ENCODE measurements around the gene VHLL. TPM values are rescaled to one million over a fixed set of nuclear protein-coding genes. Genes with fewer than 3 reads are reported as not detected.
A peak's percentile ranks its signal among the peaks of the same experiment; 100 is the strongest.

The VHLL gene
- total RNA-seq, 1 experiment from 2014 or later, result 0.49 TPM

GRCh38 chr1:156281281-156281680 lies 17.8 kb downstream of the VHLL start:
- intact Hi-C loops (cut with micrococcal nuclease), result loop anchor here (1.0 to 5.0 kb wide), 2 partner anchors 18 to 36 kb away; no protein-coding TSS in a partner anchor
- Mint-ChIP-seq H3K36me3 (ENCODE audit: insufficient read depth, unreplicated experiment) (peaks cover 35% of the 10 kb centered on the region), H3K4me3 (ENCODE audit: unreplicated experiment) (peak overlapping the region; percentile 92), H3K4me1 (ENCODE audit: insufficient read depth, unreplicated experiment) (peaks cover 51% of the 10 kb centered on the region), H3K27me3 (ENCODE audit: insufficient read depth, unreplicated experiment) (no peaks in the 10 kb centered on the region), H3K9me3 (ENCODE audit: unreplicated experiment) (no peaks in the 10 kb centered on the region), H3K27ac (ENCODE audit: low read depth, unreplicated experiment) (peak overlapping the region; percentile 93)
- BruUV-seq (replicated peaks), result no TSS peak
- DNase-seq (ENCODE audit: unreplicated experiment), result peak; percentile 49
- ChIA-PET CTCF (interaction anchor here (0.5 to 6.5 kb wide), 13 partner anchors 8 to 684 kb away, joined by 3 to 72 read pairs (median 8); no protein-coding TSS in a partner anchor), POLR2A (interaction anchor here (0.7 to 10.4 kb wide), 17 partner anchors 11 to 348 kb away, joined by 3 to 210 read pairs (median 17); partner anchors contain the start of genes BGLAP, CCT3, GLMP and KHDC4)
- TF ChIP-seq, protein P1, sequence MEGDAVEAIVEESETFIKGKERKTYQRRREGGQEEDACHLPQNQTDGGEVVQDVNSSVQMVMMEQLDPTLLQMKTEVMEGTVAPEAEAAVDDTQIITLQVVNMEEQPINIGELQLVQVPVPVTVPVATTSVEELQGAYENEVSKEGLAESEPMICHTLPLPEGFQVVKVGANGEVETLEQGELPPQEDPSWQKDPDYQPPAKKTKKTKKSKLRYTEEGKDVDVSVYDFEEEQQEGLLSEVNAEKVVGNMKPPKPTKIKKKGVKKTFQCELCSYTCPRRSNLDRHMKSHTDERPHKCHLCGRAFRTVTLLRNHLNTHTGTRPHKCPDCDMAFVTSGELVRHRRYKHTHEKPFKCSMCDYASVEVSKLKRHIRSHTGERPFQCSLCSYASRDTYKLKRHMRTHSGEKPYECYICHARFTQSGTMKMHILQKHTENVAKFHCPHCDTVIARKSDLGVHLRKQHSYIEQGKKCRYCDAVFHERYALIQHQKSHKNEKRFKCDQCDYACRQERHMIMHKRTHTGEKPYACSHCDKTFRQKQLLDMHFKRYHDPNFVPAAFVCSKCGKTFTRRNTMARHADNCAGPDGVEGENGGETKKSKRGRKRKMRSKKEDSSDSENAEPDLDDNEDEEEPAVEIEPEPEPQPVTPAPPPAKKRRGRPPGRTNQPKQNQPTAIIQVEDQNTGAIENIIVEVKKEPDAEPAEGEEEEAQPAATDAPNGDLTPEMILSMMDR (IDR thresholded peaks at IDR 0.05; ENCODE audit: unreplicated experiment), result no peak

DNA sequence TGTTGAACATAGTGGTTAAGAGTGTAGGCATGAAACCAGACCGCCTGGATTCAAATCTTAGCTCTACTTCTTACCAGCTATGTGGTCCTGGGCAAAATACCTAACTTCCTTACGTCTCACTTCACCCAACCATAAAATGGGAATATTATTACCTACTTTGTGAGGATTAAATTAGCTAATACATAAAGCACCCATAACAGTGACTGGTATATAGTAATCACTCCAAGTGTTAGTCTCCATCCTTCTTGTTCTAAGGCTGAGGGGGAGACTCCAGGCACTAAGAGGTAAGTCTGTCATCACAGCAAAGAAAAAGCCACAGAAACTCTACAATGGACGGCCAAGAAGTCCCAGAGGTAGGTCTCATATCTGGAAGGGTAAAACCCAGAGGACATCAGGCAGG lies 19.3 kb downstream of the VHLL start:
- POLR2A ChIA-PET, result interaction anchor here (0.6 to 10.4 kb wide), 10 partner anchors 10 to 1236 kb away, joined by 3 to 210 read pairs (median 32); partner anchors contain the start of genes CCT3, GLMP, PMF1 and SLC25A44
- no peaks in the 10 kb centered on the region for H3K27me3 Mint-ChIP-seq (ENCODE audit: insufficient read depth, unreplicated experiment)
- peaks cover 49% of the 10 kb centered on the region for H3K36me3 Mint-ChIP-seq (ENCODE audit: insufficient read depth, unreplicated experiment)
- CTCF ChIA-PET, result interaction anchor here (0.5 to 6.5 kb wide), 14 partner anchors 14 to 351 kb away, joined by 3 to 72 read pairs (median 6); no protein-coding TSS in a partner anchor
- H3K4me3 Mint-ChIP-seq (ENCODE audit: unreplicated experiment), result no peak overlapping the region
- peaks cover 48% of the 10 kb centered on the region for H3K4me1 Mint-ChIP-seq (ENCODE audit: insufficient read depth, unreplicated experiment)
- BruUV-seq (replicated peaks), result no TSS peak
- TF ChIP-seq, protein P1 (IDR thresholded peaks at IDR 0.05; ENCODE audit: unreplicated experiment), result no peak
- intact Hi-C loops (cut with micrococcal nuclease), result loop anchor here (5.0 kb wide), 1 partner anchor 37 kb away; no protein-coding TSS in a partner anchor
- H3K27ac Mint-ChIP-seq (ENCODE audit: low read depth, unreplicated experiment), result no peak overlapping the region
- no peak for DNase-seq (ENCODE audit: unreplicated experiment)
- H3K9me3 Mint-ChIP-seq (ENCODE audit: unreplicated experiment), result no peaks in the 10 kb centered on the region

GRCh38 chr1:156276966-156277381 lies 22.1 kb downstream of the VHLL start:
- intact Hi-C loops (cut with micrococcal nuclease), result no loop called here
- CTCF ChIA-PET, result interaction anchor here (0.6 to 1.6 kb wide), 8 partner anchors 23 to 1000 kb away, joined by 3 to 6 read pairs (median 3); no protein-coding TSS in a partner anchor
- no TSS peak for BruUV-seq (replicated peaks)
- H3K27me3 Mint-ChIP-seq (ENCODE audit: insufficient read depth, unreplicated experiment), result no peaks in the 10 kb centered on the region
- peak overlapping the region; percentile 36 for H3K27ac Mint-ChIP-seq (ENCODE audit: low read depth, unreplicated experiment)
- no peaks in the 10 kb centered on the region for H3K9me3 Mint-ChIP-seq (ENCODE audit: unreplicated experiment)
- TF ChIP-seq, protein P1 (IDR thresholded peaks at IDR 0.05; ENCODE audit: unreplicated experiment), result no peak
- H3K4me3 Mint-ChIP-seq (ENCODE audit: unreplicated experiment), result no peak overlapping the region
- POLR2A ChIA-PET, result interaction anchor here (0.8 to 2.4 kb wide), 7 partner anchors 13 to 131 kb away, joined by 3 to 22 read pairs (median 3); partner anchors contain the start of genes CCT3, PMF1 and TSACC
- DNase-seq (ENCODE audit: unreplicated experiment), result peak; percentile 88
- peaks cover 32% of the 10 kb centered on the region for H3K4me1 Mint-ChIP-seq (ENCODE audit: insufficient read depth, unreplicated experiment)
- H3K36me3 Mint-ChIP-seq (ENCODE audit: insufficient read depth, unreplicated experiment), result peaks cover 78% of the 10 kb centered on the region

- no peaks in the 10 kb centered on the region for H3K27me3 Mint-ChIP-seq (ENCODE audit: insufficient read depth, unreplicated experiment)
- ChIA-PET POLR2A (interaction anchor here (0.8 to 2.4 kb wide), 7 partner anchors 13 to 131 kb away, joined by 3 to 22 read pairs (median 3); partner anchors contain the start of genes CCT3, PMF1 and TSACC), CTCF (interaction anchor here (0.6 to 1.6 kb wide), 6 partner anchors 23 to 1000 kb away, joined by 3 to 4 read pairs (median 3); no protein-coding TSS in a partner anchor)
- no TSS peak for BruUV-seq (replicated peaks)
- no peak for DNase-seq (ENCODE audit: unreplicated experiment)
- TF ChIP-seq, protein P1 (IDR thresholded peaks at IDR 0.05; ENCODE audit: unreplicated experiment), result no peak
- H3K9me3 Mint-ChIP-seq (ENCODE audit: unreplicated experiment), result no peaks in the 10 kb centered on the region
- intact Hi-C loops (cut with micrococcal nuclease), result no loop called here
- H3K4me1 Mint-ChIP-seq (ENCODE audit: insufficient read depth, unreplicated experiment), result peaks cover 28% of the 10 kb centered on the region
- H3K36me3 Mint-ChIP-seq (ENCODE audit: insufficient read depth, unreplicated experiment), result peaks cover 82% of the 10 kb centered on the region
- no peak overlapping the region for H3K4me3 Mint-ChIP-seq (ENCODE audit: unreplicated experiment)
- peak overlapping the region; percentile 36 for H3K27ac Mint-ChIP-seq (ENCODE audit: low read depth, unreplicated experiment)
These were observed 22.6 kb downstream of the VHLL start for GRCh38 chr1:156276532-156276931.
